ENCODE data around the gene RDH13.

DNA sequence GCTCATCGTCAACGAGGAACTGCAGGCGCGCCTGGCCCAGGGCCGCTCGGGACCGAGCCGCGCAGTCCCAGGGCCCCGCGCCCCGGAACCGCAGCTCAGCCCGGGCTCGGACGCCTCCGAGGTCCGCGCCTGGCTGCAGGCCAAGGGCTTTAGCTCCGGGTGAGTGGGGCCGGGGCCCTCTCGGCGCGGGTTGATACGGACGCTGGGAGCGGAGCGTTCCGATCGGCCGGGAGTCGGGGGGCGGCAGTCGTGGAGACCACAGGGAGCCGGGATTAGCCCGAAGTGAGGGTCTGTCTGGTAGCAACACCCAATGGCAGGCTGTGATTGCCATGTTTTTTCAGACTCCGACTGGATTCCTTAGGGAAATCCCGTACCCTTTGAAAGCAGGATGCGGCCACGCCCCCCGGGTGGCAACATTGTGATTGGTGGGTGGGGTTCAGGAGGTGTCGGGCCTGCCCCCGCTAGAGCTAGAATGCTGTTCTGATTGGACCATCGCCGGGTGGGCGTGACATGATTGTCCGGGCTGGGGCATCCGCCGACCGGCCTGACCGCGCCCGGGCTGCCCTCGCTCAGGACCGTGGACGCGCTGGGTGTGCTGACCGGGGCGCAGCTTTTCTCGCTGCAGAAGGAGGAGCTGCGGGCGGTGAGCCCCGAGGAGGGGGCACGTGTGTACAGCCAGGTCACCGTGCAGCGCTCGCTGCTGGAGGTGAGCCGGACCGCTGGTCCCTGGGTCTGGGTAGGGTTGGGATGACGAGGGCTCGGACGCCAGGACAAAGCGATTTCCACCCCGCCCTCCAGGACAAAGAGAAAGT lies 24.0 kb upstream of the RDH13 start:
- no peak for TF ChIP-seq CSDC2 (CRISPR knock-in tag; IDR thresholded peaks at IDR 0.05)
- TF ChIP-seq, protein P1, sequence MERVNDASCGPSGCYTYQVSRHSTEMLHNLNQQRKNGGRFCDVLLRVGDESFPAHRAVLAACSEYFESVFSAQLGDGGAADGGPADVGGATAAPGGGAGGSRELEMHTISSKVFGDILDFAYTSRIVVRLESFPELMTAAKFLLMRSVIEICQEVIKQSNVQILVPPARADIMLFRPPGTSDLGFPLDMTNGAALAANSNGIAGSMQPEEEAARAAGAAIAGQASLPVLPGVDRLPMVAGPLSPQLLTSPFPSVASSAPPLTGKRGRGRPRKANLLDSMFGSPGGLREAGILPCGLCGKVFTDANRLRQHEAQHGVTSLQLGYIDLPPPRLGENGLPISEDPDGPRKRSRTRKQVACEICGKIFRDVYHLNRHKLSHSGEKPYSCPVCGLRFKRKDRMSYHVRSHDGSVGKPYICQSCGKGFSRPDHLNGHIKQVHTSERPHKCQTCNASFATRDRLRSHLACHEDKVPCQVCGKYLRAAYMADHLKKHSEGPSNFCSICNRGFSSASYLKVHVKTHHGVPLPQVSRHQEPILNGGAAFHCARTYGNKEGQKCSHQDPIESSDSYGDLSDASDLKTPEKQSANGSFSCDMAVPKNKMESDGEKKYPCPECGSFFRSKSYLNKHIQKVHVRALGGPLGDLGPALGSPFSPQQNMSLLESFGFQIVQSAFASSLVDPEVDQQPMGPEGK (CRISPR knock-in tag; IDR thresholded peaks at IDR 0.05; ENCODE audit: borderline replicate concordance), result no peak
- no peak for TF ChIP-seq POU6F1 (CRISPR knock-in tag; IDR thresholded peaks at IDR 0.05; ENCODE audit: borderline replicate concordance, low read depth)
- TF ChIP-seq ZNF70 (CRISPR knock-in tag; IDR thresholded peaks at IDR 0.05), result no peak
- TF ChIP-seq SNAI2 (CRISPR knock-in tag; IDR thresholded peaks at IDR 0.05), result no peak
- TF ChIP-seq ARNTL (CRISPR knock-in tag; IDR thresholded peaks at IDR 0.05; ENCODE audit: borderline replicate concordance, low read depth), result no peak

Data from SK-N-SH treated with all-trans-retinoic acid at 6 μM for 48 hours (cell line).